ENCODE measurements around the gene PSMA7. TPM values are rescaled to one million over a fixed set of nuclear protein-coding genes. Genes with fewer than 3 reads are reported as not detected.

The PSMA7 gene
- total and polyA plus RNA-seq, 2 donors from 2014 or later: 190 to 315 TPM

DNA sequence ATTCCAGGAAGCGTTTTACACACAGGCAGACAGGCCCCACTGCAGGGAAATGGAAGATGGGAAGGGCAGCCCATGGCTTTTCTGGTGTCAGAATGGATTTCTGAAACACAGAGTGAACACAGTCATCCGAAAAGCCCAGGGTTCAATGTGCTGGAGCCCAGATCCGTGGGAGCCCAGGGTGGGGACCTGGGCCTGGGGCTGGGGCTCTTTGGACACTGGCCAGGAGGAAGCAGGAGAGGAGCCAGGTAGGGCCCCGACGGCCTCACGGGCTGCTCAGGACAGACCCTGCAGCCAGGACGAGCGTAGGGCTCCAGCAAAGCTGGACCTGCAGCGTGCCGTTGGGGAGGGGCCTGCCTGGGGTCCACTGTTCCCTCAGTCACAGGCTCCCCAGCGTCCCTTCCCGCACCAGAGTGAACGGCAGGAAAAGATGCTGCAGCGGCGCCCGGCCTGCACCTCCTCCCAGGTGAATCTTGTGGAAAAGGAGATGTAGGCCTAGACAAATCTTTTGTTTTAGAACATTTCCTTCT is 45.2 kb downstream of the PSMA7 start:
- Histone ChIP-seq H3K27me3 (ENCODE audit: control insufficient read depth, insufficient read depth, low read length) (no peaks in the 10 kb centered on the region), H3K4me3 (ENCODE audit: low read length in 3 of 3) (no peak overlapping the region), H3K36me3 (ENCODE audit: control insufficient read depth in 2 of 3, insufficient read depth in 3 of 3, low read length in 3 of 3) (no peaks in the 10 kb centered on the region), H3K9me3 (ENCODE audit: control insufficient read depth in 2 of 3, insufficient read depth in 1 of 3, low read length in 3 of 3) (no peaks in the 10 kb centered on the region), H3K9ac (ENCODE audit: low read length in 3 of 3) (no peak overlapping the region), H3K27ac (ENCODE audit: low read depth in 2 of 2, low read length in 2 of 2) (no peak overlapping the region), H3K4me1 (ENCODE audit: control insufficient read depth in 2 of 3, insufficient read depth in 2 of 3, low read depth in 1 of 3, low read length in 3 of 3) (no peaks in the 10 kb centered on the region)
- TF ChIP-seq CTCF (IDR thresholded peaks at IDR 0.05; ENCODE audit: borderline replicate concordance, extremely low read depth, insufficient read depth): no peak
- DNase-seq: no peak
- no peak for FAIRE-seq
- intact Hi-C loops (cut with DNase I): no loop called here

- Histone ChIP-seq H3K4me1 (ENCODE audit: control insufficient read depth in 2 of 3, insufficient read depth in 2 of 3, low read depth in 1 of 3, low read length in 3 of 3) (no peaks in the 10 kb centered on the region), H3K4me3 (ENCODE audit: low read length in 3 of 3) (no peak overlapping the region), H3K27ac (ENCODE audit: low read depth in 2 of 2, low read length in 2 of 2) (no peak overlapping the region), H3K9me3 (ENCODE audit: control insufficient read depth in 2 of 3, insufficient read depth in 1 of 3, low read length in 3 of 3) (no peaks in the 10 kb centered on the region), H3K9ac (ENCODE audit: low read length in 3 of 3) (no peak overlapping the region), H3K27me3 (ENCODE audit: control insufficient read depth, insufficient read depth, low read length) (no peaks in the 10 kb centered on the region), H3K36me3 (ENCODE audit: control insufficient read depth in 2 of 3, insufficient read depth in 3 of 3, low read length in 3 of 3) (no peaks in the 10 kb centered on the region)
- DNase-seq: no peak
- FAIRE-seq: no peak
- no peak for TF ChIP-seq CTCF (IDR thresholded peaks at IDR 0.05; ENCODE audit: borderline replicate concordance, extremely low read depth, insufficient read depth)
- intact Hi-C loops (cut with DNase I): no loop called here
Measured at GRCh38 chr20:62096421-62097380, 46.5 kb downstream of the PSMA7 start.

DNA sequence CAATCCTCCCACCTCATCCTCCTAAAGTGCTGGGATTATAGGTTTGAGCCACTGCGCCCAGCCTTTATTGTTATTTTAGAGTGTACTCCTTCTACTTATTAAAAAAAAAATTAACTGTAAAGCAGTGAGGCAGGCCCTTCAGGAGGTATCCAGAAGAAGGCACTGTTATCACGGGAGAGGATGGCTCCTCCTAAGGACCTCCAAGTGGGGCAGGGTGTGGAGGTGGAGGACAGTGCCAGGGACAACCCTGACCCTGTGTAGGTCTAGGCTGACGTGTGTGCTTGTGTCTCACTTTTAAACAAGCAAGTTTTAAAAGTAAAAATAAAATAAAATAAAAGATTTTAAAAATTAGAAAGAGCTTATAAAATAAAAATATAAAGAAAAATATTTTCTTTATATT is 53.8 kb downstream of the PSMA7 start:
- no peak for TF ChIP-seq CTCF (IDR thresholded peaks at IDR 0.05; ENCODE audit: borderline replicate concordance, extremely low read depth, insufficient read depth)
- no peaks in the 10 kb centered on the region for H3K9me3 ChIP-seq (ENCODE audit: control insufficient read depth in 2 of 3, insufficient read depth in 1 of 3, low read length in 3 of 3)
- DNase-seq: no peak
- H3K4me3 ChIP-seq (ENCODE audit: low read length in 3 of 3): no peak overlapping the region
- H3K27ac ChIP-seq (ENCODE audit: low read depth in 2 of 2, low read length in 2 of 2): no peak overlapping the region
- no peaks in the 10 kb centered on the region for H3K36me3 ChIP-seq (ENCODE audit: control insufficient read depth in 2 of 3, insufficient read depth in 3 of 3, low read length in 3 of 3)
- intact Hi-C loops (cut with DNase I): no loop called here
- H3K27me3 ChIP-seq (ENCODE audit: control insufficient read depth, insufficient read depth, low read length): no peaks in the 10 kb centered on the region
- no peak overlapping the region for H3K9ac ChIP-seq (ENCODE audit: low read length in 3 of 3)
- FAIRE-seq: peak; percentile 50
- peaks cover 0 to 3% (median 0%) of the 10 kb centered on the region in 3 donors for H3K4me1 ChIP-seq (ENCODE audit: control insufficient read depth in 2 of 3, insufficient read depth in 2 of 3, low read depth in 1 of 3, low read length in 3 of 3)
